ENCODE measurements around the gene SRSF3. TPM values are rescaled to one million over a fixed set of nuclear protein-coding genes. Genes with fewer than 3 reads are reported as not detected.

The SRSF3 gene
- 375 TPM for polyA plus RNA-seq (2012; ENCODE audit: insufficient read depth, insufficient read length, low read depth)

DNA sequence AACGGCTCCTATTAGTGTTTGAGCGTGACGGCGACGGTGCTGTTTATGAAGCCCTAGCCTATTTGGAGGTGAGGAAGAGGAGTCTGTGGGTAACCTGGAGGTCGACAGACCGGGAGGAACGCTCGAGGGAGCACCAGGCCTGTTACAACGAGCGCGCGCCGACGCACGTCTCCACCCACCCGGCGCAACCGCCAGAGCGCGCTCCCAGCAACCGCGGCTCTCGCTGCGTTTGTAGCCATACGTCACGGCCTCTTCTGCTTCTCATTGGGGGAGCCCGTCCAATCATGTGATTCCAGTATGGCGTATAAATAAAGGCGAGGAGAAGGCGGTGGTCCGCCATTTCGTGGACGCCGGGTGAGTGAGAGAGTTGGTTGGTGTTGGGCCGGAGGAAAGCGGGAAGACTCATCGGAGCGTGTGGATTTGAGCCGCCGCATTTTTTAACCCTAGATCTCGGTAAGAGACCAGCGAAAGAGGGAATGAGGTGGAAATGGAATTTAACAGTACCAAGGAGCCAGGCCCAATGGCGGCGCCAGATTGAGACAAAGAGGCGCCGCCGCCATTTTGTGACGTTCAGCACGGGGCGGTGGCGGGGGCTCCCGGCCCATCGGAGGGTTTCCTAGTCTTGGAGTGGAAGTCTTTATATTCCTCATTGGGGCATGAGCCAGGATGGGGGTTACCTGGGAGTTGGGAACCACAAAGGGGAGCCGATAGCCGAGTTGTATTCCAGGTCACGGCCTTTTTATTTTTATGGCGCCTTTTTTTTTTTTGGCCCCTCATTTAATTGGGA lies at the start of gene SRSF3:
SRSF3 (plus strand) TSS at position 334 of the 787 bp plus-strand sequence. CDS start 2,401 bp downstream, outside the sequence.
- Histone ChIP-seq H3K4me3 (ENCODE audit: low read depth, low read length) (peak within 1 kb of the TSS; percentile 81), H3K4me1 (peaks cover 10% of the 10 kb centered on the region), H3K36me3 (peaks cover 46% of the 10 kb centered on the region), H3K9me3 (no peaks in the 10 kb centered on the region), H3K27me3 (no peaks in the 10 kb centered on the region)
- TF ChIP-seq, protein P1, sequence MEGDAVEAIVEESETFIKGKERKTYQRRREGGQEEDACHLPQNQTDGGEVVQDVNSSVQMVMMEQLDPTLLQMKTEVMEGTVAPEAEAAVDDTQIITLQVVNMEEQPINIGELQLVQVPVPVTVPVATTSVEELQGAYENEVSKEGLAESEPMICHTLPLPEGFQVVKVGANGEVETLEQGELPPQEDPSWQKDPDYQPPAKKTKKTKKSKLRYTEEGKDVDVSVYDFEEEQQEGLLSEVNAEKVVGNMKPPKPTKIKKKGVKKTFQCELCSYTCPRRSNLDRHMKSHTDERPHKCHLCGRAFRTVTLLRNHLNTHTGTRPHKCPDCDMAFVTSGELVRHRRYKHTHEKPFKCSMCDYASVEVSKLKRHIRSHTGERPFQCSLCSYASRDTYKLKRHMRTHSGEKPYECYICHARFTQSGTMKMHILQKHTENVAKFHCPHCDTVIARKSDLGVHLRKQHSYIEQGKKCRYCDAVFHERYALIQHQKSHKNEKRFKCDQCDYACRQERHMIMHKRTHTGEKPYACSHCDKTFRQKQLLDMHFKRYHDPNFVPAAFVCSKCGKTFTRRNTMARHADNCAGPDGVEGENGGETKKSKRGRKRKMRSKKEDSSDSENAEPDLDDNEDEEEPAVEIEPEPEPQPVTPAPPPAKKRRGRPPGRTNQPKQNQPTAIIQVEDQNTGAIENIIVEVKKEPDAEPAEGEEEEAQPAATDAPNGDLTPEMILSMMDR (IDR thresholded peaks at IDR 0.05; ENCODE audit: low read depth, low read length), result peak; percentile 38
- peak; percentile 97 for DNase-seq

DNA sequence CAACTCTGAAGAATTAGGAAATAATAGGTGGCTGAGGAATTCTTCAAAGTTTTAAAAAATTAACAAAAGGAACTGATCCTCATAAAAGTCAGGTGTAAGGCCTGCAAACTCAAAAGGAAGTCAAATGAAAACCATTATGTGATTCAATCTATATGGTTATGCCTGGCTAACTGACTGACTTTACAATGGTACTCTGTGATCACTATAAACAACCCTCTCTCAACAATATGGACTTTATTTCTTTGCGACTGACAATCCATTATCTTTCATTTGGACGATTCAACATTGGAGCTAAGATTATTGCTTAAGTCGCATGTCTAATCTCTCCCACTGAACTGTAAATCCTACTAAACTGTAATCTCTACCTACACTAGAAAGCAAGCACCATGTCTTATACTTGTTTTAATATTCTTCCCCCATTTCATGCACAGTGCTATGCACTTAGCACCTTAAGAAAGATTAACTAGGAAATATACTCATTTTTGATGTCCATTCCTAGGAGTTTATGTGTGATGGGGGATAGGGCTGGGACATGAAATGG lies 48.3 kb upstream of the SRSF3 start:
- TF ChIP-seq, protein P1 (IDR thresholded peaks at IDR 0.05; ENCODE audit: low read depth, low read length), result no peak
- no peaks in the 10 kb centered on the region for H3K9me3 ChIP-seq
- no peak for DNase-seq
- H3K36me3 ChIP-seq, result no peaks in the 10 kb centered on the region; the same call in 1 of the 2 replicates
- H3K27me3 ChIP-seq, result no peaks in the 10 kb centered on the region
- H3K4me1 ChIP-seq, result peaks cover 3% of the 10 kb centered on the region; the same call in 1 of the 2 replicates
- peak overlapping the region; percentile 94 for H3K4me3 ChIP-seq (ENCODE audit: low read depth, low read length)

DNA sequence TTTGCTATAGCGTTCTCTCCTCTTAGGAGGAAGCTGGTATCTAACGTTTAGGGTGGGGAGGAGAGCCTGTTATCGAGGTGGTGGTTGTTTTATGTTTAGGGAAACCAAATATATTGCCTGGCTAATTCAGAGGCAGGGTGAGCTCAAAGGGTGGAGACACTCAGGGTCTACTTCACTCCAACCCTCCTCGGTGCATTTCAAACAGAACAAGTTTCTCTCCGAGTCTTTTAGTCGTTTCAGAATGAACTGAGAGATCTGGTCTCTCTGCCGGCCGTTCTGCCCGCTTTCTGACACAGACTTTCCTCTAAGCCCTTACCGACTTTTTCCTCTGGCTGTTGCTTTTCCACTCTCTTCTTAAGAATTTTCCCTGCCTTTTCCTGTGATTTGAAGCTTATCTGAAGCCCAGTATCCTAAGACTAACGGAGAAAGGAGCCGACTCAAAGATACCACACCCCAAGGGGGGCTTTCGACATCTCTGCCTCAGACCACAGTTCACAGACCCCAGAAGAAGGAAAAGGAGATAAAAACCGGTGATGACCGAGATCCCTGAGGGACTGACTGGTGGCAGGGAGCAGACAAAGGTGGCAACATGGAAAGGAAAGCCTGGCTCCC lies 47.7 kb upstream of the SRSF3 start:
- Histone ChIP-seq H3K4me3 (ENCODE audit: low read depth, low read length) (peak overlapping the region; percentile 94), H3K9me3 (no peaks in the 10 kb centered on the region), H3K27me3 (no peaks in the 10 kb centered on the region), H3K4me1 (peaks cover 3% of the 10 kb centered on the region; the same call in 1 of the 2 replicates), H3K36me3 (no peaks in the 10 kb centered on the region; the same call in 1 of the 2 replicates)
- DNase-seq, result peak; percentile 19
- TF ChIP-seq, protein P1 (IDR thresholded peaks at IDR 0.05; ENCODE audit: low read depth, low read length), result no peak

DNA sequence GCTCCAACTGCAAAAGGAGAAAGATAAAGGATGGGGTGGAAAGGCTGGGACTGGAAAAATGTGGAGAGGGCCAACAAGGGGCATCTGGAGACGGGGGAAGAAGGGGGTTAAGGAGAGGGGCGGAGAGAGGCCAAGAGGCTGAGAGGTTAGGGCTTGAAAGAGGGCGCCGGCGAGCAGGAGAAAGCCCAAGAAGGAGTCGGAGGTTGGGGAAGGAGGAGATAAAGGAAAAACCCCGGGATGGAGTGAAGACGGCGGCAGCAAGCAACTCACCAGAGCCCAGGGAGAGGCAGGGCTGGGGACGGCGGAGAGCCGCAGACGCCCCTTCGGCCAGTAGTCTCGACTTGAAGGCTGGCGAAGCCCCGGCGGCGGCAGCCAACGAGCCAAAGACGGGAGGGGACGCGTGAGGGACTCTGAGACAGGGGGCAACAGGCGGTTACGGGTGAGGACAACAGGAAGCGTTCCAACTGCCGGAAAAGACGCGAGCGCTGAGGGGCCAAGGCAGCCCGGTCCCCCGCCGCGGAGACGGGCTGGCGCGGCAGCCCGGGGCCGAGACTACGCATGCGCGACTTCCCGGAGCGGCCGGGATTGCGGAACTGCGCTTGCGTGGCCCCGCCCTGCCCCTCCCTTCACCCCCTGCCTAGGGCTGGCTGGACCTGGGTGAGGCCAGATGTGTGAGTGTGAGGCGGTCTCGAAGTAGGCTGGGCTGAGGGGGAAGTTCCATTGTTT lies 47.1 kb upstream of the SRSF3 start, which contains the start of gene STK38:
STK38 (minus strand) TSS at position 560 of the 726 bp plus-strand sequence. CDS start 7,277 bp downstream, outside the sequence.
- H3K9me3 ChIP-seq, result no peaks in the 10 kb centered on the region
- H3K27me3 ChIP-seq, result no peaks in the 10 kb centered on the region
- H3K4me3 ChIP-seq (ENCODE audit: low read depth, low read length), result peak within 1 kb of the TSS; percentile 94
- H3K36me3 ChIP-seq, result no peaks in the 10 kb centered on the region
- TF ChIP-seq, protein P1 (IDR thresholded peaks at IDR 0.05; ENCODE audit: low read depth, low read length), result 0 out of 2 replicates have a peak, but pooled peaks have one; percentile 2
- peaks cover 3% of the 10 kb centered on the region; the same call in 1 of the 2 replicates for H3K4me1 ChIP-seq
- DNase-seq, result peak; percentile 95

DNA sequence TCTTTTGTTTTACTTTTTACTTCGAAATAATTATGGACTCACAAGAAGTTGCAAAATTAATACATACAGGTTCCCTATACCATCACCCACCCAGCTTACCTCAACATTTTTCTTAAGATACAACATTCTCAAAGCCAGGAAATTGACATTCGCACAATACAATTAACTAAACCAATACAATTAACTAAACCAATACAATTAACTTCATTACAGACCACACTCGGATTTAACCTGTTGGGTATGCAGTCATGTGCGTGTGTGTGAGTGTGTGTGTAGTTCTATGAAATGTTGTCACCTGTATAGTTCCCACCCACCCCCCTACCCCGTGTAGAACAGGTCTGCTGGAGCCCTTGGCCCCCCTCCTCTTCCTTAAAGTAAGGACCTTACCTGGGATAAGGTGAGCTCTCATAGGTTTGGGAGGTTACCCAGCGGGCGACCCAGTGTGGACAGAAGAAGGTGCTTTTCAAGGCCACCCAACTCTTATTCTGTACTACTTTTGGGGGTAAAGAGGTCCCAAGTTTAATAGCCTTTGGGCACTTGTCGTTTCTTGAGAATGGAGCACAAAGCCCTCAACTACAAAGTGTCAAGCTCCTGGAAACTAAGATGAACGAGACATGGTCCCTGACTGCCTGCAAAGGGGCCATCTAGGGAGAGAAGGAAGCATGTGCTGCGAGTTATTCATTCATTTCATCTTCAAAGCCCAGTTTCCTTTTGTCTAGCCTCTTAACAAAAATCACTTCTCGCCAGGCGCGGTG lies 46.3 kb upstream of the SRSF3 start:
- peaks cover 3% of the 10 kb centered on the region; the same call in 1 of the 2 replicates for H3K4me1 ChIP-seq
- no peaks in the 10 kb centered on the region for H3K9me3 ChIP-seq
- no peak for DNase-seq
- H3K36me3 ChIP-seq, result no peaks in the 10 kb centered on the region
- TF ChIP-seq, protein P1 (IDR thresholded peaks at IDR 0.05; ENCODE audit: low read depth, low read length), result no peak
- peak overlapping the region; percentile 1; the same call in 1 of the 2 replicates for H3K4me3 ChIP-seq (ENCODE audit: low read depth, low read length)
- no peaks in the 10 kb centered on the region for H3K27me3 ChIP-seq
